Measurements from ENCODE around the gene GPR152.
A peak's percentile ranks its signal among the peaks of the same experiment; 100 is the strongest.

GPR152 gene

GRCh38 chr11:67418476-67419281 lies 33.9 kb downstream of the GPR152 start:
- Mint-ChIP-seq H3K27ac (peak overlapping the region; percentile 84), H3K9me3 (no peaks in the 10 kb centered on the region), H3K4me3 (peak overlapping the region; percentile 76), H3K36me3 (peaks cover 14% of the 10 kb centered on the region), H3K4me1 (peaks cover 64% of the 10 kb centered on the region)
- DNase-seq (ENCODE audit: low spot score in 2 of 2) (no peak), ATAC-seq (no peak)

GRCh38 chr11:67417425-67417824 lies 35.1 kb downstream of the GPR152 start:
- H3K36me3 Mint-ChIP-seq: peaks cover 22% of the 10 kb centered on the region

GRCh38 chr11:67416416-67417335 lies 35.9 kb downstream of the GPR152 start:
- no peaks in the 10 kb centered on the region for H3K9me3 Mint-ChIP-seq
- H3K4me3 Mint-ChIP-seq: peak overlapping the region; percentile 76
- H3K4me1 Mint-ChIP-seq: peaks cover 75% of the 10 kb centered on the region
- ATAC-seq: no peak
- H3K27ac Mint-ChIP-seq: peak overlapping the region; percentile 91
- peaks cover 26% of the 10 kb centered on the region for H3K36me3 Mint-ChIP-seq
- peak in 1 of 2 donors; percentile 64 for DNase-seq (ENCODE audit: low spot score in 2 of 2)

More at GRCh38 chr11:67417425-67417824, 35.1 kb downstream of the GPR152 start:
- Mint-ChIP-seq H3K4me1 (peaks cover 68% of the 10 kb centered on the region), H3K27ac (no peak overlapping the region), H3K4me3 (peak overlapping the region; percentile 76), H3K9me3 (no peaks in the 10 kb centered on the region)
- no peak for ATAC-seq
- no peak for DNase-seq (ENCODE audit: low spot score in 2 of 2)

- DNase-seq (ENCODE audit: low spot score in 2 of 2) (no peak), ATAC-seq (peak; percentile 25)
- H3K9me3 Mint-ChIP-seq: no peaks in the 10 kb centered on the region
- peak within 1 kb of the TSS; percentile 91 for H3K27ac Mint-ChIP-seq
- H3K4me3 Mint-ChIP-seq: peak within 1 kb of the TSS; percentile 76
- H3K36me3 Mint-ChIP-seq: peaks cover 34% of the 10 kb centered on the region
- H3K4me1 Mint-ChIP-seq: peaks cover 79% of the 10 kb centered on the region
Measured at GRCh38 chr11:67415501-67416304, 36.8 kb downstream of the GPR152 start, which contains the start of gene CARNS1. TSS of gene CARNS1 (plus strand) at chr11:67415678. CDS start at chr11:67416200, 522 bp downstream.

- no peak for ATAC-seq
- DNase-seq (ENCODE audit: low spot score in 2 of 2): no peak
- Mint-ChIP-seq H3K9me3 (no peaks in the 10 kb centered on the region), H3K4me3 (peak overlapping the region; percentile 76), H3K4me1 (peaks cover 81% of the 10 kb centered on the region), H3K27ac (peak overlapping the region; percentile 85), H3K36me3 (peaks cover 53% of the 10 kb centered on the region)
Measured at GRCh38 chr11:67413266-67413849, 39.2 kb downstream of the GPR152 start.

GRCh38 chr11:67412495-67413179 lies 39.9 kb downstream of the GPR152 start:
- Mint-ChIP-seq H3K4me3 (peak overlapping the region; percentile 76), H3K4me1 (peaks cover 81% of the 10 kb centered on the region), H3K36me3 (peaks cover 60% of the 10 kb centered on the region), H3K27ac (peak overlapping the region; percentile 85), H3K9me3 (no peaks in the 10 kb centered on the region)
- no peak for ATAC-seq
- no peak for DNase-seq (ENCODE audit: low spot score in 2 of 2)

- Mint-ChIP-seq H3K4me3 (no peak overlapping the region), H3K4me1 (peaks cover 81% of the 10 kb centered on the region), H3K36me3 (peaks cover 69% of the 10 kb centered on the region), H3K27ac (peak overlapping the region; percentile 85), H3K9me3 (no peaks in the 10 kb centered on the region)
- no peak for DNase-seq (ENCODE audit: low spot score in 2 of 2)
- no peak for ATAC-seq
Measured at GRCh38 chr11:67411785-67412152, 40.8 kb downstream of the GPR152 start.

- no peak for DNase-seq (ENCODE audit: low spot score in 2 of 2)
- ATAC-seq: no peak
- peaks cover 75% of the 10 kb centered on the region for H3K36me3 Mint-ChIP-seq
- H3K4me1 Mint-ChIP-seq: peaks cover 81% of the 10 kb centered on the region
- H3K9me3 Mint-ChIP-seq: no peaks in the 10 kb centered on the region
- H3K4me3 Mint-ChIP-seq: peak overlapping the region; percentile 86
- peak overlapping the region; percentile 85 for H3K27ac Mint-ChIP-seq
Measured at GRCh38 chr11:67410984-67411784, 41.3 kb downstream of the GPR152 start.

GRCh38 chr11:67410369-67410831 lies 42.1 kb downstream of the GPR152 start:
- Mint-ChIP-seq H3K4me3 (peak overlapping the region; percentile 86), H3K36me3 (peaks cover 83% of the 10 kb centered on the region), H3K27ac (peak overlapping the region; percentile 85)

GRCh38 chr11:67409781-67410368 lies 42.7 kb downstream of the GPR152 start:
- Mint-ChIP-seq H3K36me3 (peaks cover 88% of the 10 kb centered on the region), H3K9me3 (no peaks in the 10 kb centered on the region), H3K27ac (peak overlapping the region; percentile 85), H3K4me3 (peak overlapping the region; percentile 86), H3K4me1 (peaks cover 87% of the 10 kb centered on the region)
- ATAC-seq (no peak), DNase-seq (ENCODE audit: low spot score in 2 of 2) (no peak)

More at GRCh38 chr11:67410369-67410831, 42.1 kb downstream of the GPR152 start:
- DNase-seq (ENCODE audit: low spot score in 2 of 2) (no peak), ATAC-seq (no peak)
- Mint-ChIP-seq H3K4me1 (peaks cover 85% of the 10 kb centered on the region), H3K9me3 (no peaks in the 10 kb centered on the region)

GRCh38 chr11:67409261-67409666 lies 43.3 kb downstream of the GPR152 start:
- H3K27ac Mint-ChIP-seq: peak overlapping the region; percentile 85
- H3K4me1 Mint-ChIP-seq: peaks cover 91% of the 10 kb centered on the region
- peak in 1 of 2 donors; percentile 83 for DNase-seq (ENCODE audit: low spot score in 2 of 2)
- peak; percentile 78 for ATAC-seq
- H3K36me3 Mint-ChIP-seq: peaks cover 91% of the 10 kb centered on the region
- no peaks in the 10 kb centered on the region for H3K9me3 Mint-ChIP-seq
- peak overlapping the region; percentile 86 for H3K4me3 Mint-ChIP-seq

GRCh38 chr11:67408437-67409200 lies 43.9 kb downstream of the GPR152 start:
- Mint-ChIP-seq H3K4me3 (peak overlapping the region; percentile 86), H3K4me1 (peaks cover 92% of the 10 kb centered on the region), H3K9me3 (no peaks in the 10 kb centered on the region), H3K27ac (peak overlapping the region; percentile 85), H3K36me3 (peaks cover 93% of the 10 kb centered on the region)
- DNase-seq (ENCODE audit: low spot score in 2 of 2): no peak
- ATAC-seq: peak; percentile 11

All from stimulated activated effector memory CD8-positive, alpha-beta T cell treated with anti-CD3 and anti-CD28 coated beads, Interleukin-12 subunit alpha, Interleukin-12 subunit beta, amount 100 ng/mL, for 72 hours (primary cell).